Mucosa of descending colon (tissue), 3 donors: ENCODE data around the gene PHC2. TPM values are rescaled to one million over a fixed set of nuclear protein-coding genes. Genes with fewer than 3 reads are reported as not detected.
A peak's percentile ranks its signal among the peaks of the same experiment; 100 is the strongest.

Experiments used
- ATAC-seq: fragments of 200-7000 bp; cut with Tn5 transposase; one replicate; pipeline ENCODE4 v1.9.1; 2020; ENCODE audit warnings: mild to moderate bottlenecking, moderate library complexity
- DNase-seq, 3 donors: peaks; one replicate each; pipeline ENCODE4 v3.0.0-alpha.2; 2020
- H3K36me3 ChIP-seq: fragments of 200-600 bp; one replicate; pipeline ENCODE4 v1.8.0; 2021; ENCODE audit warnings: low read depth, mild to moderate bottlenecking
- H3K4me1 ChIP-seq: fragments of 200-600 bp; one replicate; pipeline ENCODE4 v1.8.0; 2021; ENCODE audit warnings: low read depth, mild to moderate bottlenecking
- H3K4me3 ChIP-seq: fragments of 200-600 bp; one replicate; pipeline ENCODE4 v1.8.0; 2021; ENCODE audit warnings: mild to moderate bottlenecking
- H3K9me3 ChIP-seq: fragments of 200-600 bp; one replicate; pipeline ENCODE4 v1.8.0; 2021; ENCODE audit warnings: mild to moderate bottlenecking
- intact Hi-C, 2 donors: fragments of 100-400 bp; cut with DNase I in 1 of 2; cut with micrococcal nuclease in 1 of 2; formaldehyde crosslinking; loops; one replicate each; pipeline versions ENCODE4 v1.11.0 to v1.11.1; 2022; cut with DNase I, micrococcal nuclease
- total RNA-seq, 3 donors: library from RNA; stranded (reverse); fragmentation: NEBNext Ultra II Directional in 2 of 3; extraction: Animal tissue kit (Norgen Biotek cat#: 25700) in 2 of 3; gene quantifications; one replicate each; pipeline versions ENCODE4 v1.2.1 to v1.2.4, GENCODE V29; 2021 to 2023
- TF ChIP-seq, protein P1 (sequence below): fragments of 200-600 bp; IDR thresholded peaks from one replicate; pipeline ENCODE4 v1.8.0; 2022; ENCODE audit warnings: antibody characterized with exemption, mild to moderate bottlenecking
- donor health status: DM: no; HTN: no; CAD: no; lungs with moderate emphysema.
- donor health status: DM: no; HTN: no; CAD: no.
- donor health status: DM: no; HTN: yes; CAD: no.

The PHC2 gene
- total RNA-seq, 3 donors from 2014 or later, result 49.5 to 99.0 (median 60.5) TPM

DNA sequence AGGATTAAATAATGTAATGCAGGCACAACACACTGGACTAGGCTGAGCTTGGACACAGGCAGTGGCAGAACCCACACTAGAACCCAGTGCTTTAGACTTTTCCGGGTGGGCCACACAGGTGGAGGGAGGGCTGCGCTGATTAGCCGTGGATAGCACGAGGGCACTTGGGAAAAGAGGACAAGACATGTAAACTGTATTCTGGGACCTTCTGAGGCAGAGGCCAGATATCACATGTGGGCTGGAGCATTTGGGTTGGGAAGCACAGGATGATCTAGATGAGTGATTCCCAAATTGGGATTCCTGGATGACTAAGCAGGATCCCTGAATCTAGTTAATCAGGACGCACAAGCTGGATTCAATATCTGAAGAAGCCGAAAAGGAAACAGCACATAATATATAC lies 89.7 kb downstream of the PHC2 start:
- ATAC-seq, result no peak
- no peak overlapping the region for H3K4me3 ChIP-seq
- peaks cover 86% of the 10 kb centered on the region for H3K4me1 ChIP-seq

DNA sequence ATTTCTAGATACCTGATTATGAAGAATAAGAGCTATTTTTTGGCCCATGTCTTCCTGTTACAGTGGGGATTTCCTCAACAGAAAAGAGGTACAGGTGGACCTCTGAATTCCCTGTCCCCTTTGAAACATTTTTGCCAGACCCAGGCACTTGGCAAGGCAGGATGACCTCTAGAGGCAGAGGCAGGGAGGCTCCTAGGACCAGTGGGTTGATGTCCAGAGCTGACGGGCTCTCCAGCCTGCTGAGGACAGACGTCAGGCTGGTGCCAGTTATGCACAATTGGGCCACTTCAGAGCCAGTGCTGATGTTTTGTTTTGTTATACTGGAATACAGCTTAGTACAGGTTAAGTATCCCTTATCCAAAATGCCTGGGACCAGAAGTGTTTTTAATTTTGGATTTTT lies 91.5 kb downstream of the PHC2 start:
- H3K9me3 ChIP-seq, result no peaks in the 10 kb centered on the region
- ATAC-seq, result no peak
- no peak overlapping the region for H3K4me3 ChIP-seq
- TF ChIP-seq, protein P1, sequence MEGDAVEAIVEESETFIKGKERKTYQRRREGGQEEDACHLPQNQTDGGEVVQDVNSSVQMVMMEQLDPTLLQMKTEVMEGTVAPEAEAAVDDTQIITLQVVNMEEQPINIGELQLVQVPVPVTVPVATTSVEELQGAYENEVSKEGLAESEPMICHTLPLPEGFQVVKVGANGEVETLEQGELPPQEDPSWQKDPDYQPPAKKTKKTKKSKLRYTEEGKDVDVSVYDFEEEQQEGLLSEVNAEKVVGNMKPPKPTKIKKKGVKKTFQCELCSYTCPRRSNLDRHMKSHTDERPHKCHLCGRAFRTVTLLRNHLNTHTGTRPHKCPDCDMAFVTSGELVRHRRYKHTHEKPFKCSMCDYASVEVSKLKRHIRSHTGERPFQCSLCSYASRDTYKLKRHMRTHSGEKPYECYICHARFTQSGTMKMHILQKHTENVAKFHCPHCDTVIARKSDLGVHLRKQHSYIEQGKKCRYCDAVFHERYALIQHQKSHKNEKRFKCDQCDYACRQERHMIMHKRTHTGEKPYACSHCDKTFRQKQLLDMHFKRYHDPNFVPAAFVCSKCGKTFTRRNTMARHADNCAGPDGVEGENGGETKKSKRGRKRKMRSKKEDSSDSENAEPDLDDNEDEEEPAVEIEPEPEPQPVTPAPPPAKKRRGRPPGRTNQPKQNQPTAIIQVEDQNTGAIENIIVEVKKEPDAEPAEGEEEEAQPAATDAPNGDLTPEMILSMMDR, result no peak
- H3K4me1 ChIP-seq, result peaks cover 75% of the 10 kb centered on the region
- intact Hi-C loops, result no loop called here
- H3K36me3 ChIP-seq, result no peaks in the 10 kb centered on the region
- no peak for DNase-seq

More for the DNA sequence above, 89.7 kb downstream of the PHC2 start:
- H3K9me3 ChIP-seq, result no peaks in the 10 kb centered on the region
- intact Hi-C loops, result no loop called here
- TF ChIP-seq, protein P1, result no peak
- H3K36me3 ChIP-seq, result no peaks in the 10 kb centered on the region
- DNase-seq, result no peak

DNA sequence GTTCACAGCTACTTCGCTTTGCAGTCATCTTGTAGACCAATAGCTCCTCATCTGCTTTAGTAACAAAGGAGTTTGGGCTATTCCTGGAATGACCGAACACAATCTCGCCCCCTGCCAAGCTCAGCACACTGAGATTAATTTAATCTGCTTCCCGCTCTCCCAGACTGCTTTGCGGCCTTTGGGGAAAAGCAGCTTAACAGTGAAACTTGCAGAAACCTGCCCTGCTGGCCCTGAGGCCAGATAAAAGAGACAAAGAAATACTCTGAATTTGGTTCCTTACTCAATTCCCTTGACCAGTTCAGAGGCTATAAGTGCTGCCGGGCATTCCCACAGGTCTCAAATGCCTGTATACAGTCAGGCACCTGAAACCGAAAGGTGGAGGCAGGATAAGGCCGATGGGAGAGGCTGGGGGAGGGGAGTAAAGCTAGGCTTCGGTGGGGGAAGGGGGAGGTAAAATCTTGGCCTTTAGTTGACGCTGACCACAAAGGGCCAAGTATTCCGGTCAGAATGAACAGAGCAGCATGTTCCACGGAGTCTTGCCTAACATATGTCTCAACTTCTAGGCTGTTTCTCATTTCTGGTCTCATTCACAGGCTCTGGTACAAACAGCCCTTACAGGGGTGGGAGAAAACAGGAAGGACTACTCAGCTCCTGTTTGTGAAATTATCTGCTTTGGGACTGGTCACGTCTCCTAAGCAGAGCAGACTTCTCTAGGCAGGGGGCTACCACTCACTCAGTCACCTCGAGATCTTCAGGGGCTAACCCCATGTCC lies 92.3 kb downstream of the PHC2 start:
- DNase-seq (no peak), ATAC-seq (peak; percentile 25)
- Histone ChIP-seq H3K36me3 (no peaks in the 10 kb centered on the region), H3K4me3 (no peak overlapping the region), H3K4me1 (peaks cover 80% of the 10 kb centered on the region), H3K9me3 (no peaks in the 10 kb centered on the region)
- TF ChIP-seq, protein P1, result no peak
- intact Hi-C loops, result no loop called here

DNA sequence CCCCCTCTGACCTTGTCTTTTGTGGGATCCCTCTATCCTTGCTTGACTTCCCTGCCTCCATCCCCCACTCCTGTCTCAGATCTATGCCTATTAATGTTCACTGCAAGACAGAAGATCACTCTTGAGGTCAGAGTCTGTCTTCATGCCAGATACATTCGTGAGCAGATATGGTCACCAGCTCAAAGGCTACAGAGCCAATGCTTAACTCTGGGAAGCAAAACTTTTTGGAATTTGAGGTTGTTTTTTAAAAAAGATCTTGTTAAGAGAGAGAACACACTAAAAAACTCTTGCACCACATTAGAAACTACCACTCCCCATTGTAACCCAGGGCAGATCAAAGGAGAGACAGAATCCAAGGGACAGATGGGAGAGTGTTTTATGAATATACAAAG lies 92.9 kb downstream of the PHC2 start:
- Histone ChIP-seq H3K36me3 (no peaks in the 10 kb centered on the region), H3K4me3 (no peak overlapping the region), H3K4me1 (peaks cover 74% of the 10 kb centered on the region), H3K9me3 (no peaks in the 10 kb centered on the region)
- intact Hi-C loops, result no loop called here
- DNase-seq (no peak), ATAC-seq (no peak)
- TF ChIP-seq, protein P1, result no peak

DNA sequence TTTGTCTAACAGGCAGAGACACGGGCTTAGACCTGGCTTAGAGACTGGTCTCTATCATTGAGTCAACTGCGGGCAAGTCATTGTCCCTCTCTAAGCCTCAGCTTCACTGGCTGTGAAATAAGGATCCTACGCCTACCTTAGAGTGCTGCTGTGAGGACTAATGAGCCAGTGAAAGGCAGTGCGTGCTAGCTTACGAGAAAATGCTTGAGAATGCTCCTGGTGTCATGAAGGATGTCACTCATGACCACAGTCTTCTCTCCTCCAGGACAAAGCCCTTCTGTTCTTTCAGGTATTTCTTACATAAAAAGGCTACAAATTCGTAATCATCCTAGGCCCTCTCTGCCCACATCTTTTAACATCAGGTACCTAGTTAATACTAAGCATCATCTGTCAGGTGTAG lies 93.5 kb downstream of the PHC2 start:
- ATAC-seq, result no peak
- Histone ChIP-seq H3K4me1 (peaks cover 68% of the 10 kb centered on the region), H3K36me3 (no peaks in the 10 kb centered on the region), H3K4me3 (no peak overlapping the region), H3K9me3 (no peaks in the 10 kb centered on the region)
- intact Hi-C loops, result no loop called here
- TF ChIP-seq, protein P1, result no peak
- DNase-seq, result no peak
